ENCODE results near the gene MLIP. TPM values are rescaled to one million over a fixed set of nuclear protein-coding genes. Genes with fewer than 3 reads are reported as not detected.

Gene MLIP
- total RNA-seq = 0.68 and 2.8 TPM in 2 replicates

GRCh38 chr6:54111341-54112045 lies at the start of gene MLIP:
Gene MLIP (plus strand): TSS chr6:54111443. CDS start chr6:54111480, 37 bp downstream.

GRCh38 chr6:54308289-54308985 lies 197.2 kb downstream of the MLIP start, which contains the start of gene TINAG:
Gene TINAG (plus strand): TSS chr6:54308441. CDS start chr6:54308551, 110 bp downstream.

Other genes with a start within 250 kb of the MLIP start
- gene TINAG, start 197.0 kb downstream of the MLIP start, total RNA-seq = not detected in 2 replicates